A549 (cell line): ENCODE results near the gene DECR2. TPM values are rescaled to one million over a fixed set of nuclear protein-coding genes. Genes with fewer than 3 reads are reported as not detected.

ENCODE experiments used
- ATAC-seq, 2 experiments: fragments of 200-7000 bp in 1 of 2; fragments of >200 bp in 1 of 2; cut with Nextera tagmentation in 1 of 2; cut with Tn5 transposase in 1 of 2; 3 replicates each; pipeline versions ENCODE4 v1.8.0 to v1.9.1; 2018 to 2020; ENCODE audit warnings: mild to moderate bottlenecking in 1 of 2, moderate library complexity in 1 of 2
- CTCF ChIA-PET: fragments of 300-600 bp; sonication (Branson Sonifier 250); formaldehyde crosslinking; extraction: SDS; loops from one replicate; lab custom pipeline; 2021; ENCODE audit warnings: antibody characterized with exemption, inconsistent platforms; lab: Yijun Ruan, JAX
- POLR2A ChIA-PET: fragments of 350-600 bp; formaldehyde crosslinking; extraction: SDS; loops from one replicate; lab custom pipeline; 2021; ENCODE audit warnings: antibody characterized with exemption, inconsistent platforms; lab: Yijun Ruan, JAX
- DNase-seq, 2 experiments: peaks; one replicate each; pipeline versions ENCODE4 v3.0.0 to v3.0.0-alpha.2; 2011 to 2016; ENCODE audit warnings: low read depth in 1 of 2, low spot score in 1 of 2
- FAIRE-seq: peaks from 2 replicates; lab custom pipeline; 2011; peaks lifted over from hg19 to GRCh38; lab: Jason Lieb, UNC
- H3K27ac ChIP-seq, 2 experiments: fragments of >200 bp; sonication (Bioruptor Twin); formaldehyde crosslinking; 3 replicates each; pipeline ENCODE4 v1.5.1; 2016 to 2017
- H3K4me1 ChIP-seq: fragments of >200 bp; sonication (Bioruptor Twin); formaldehyde crosslinking; 3 replicates; pipeline ENCODE4 v1.6.1; 2016
- H3K4me2 ChIP-seq: fragments of >200 bp; sonication (Bioruptor Twin); formaldehyde crosslinking; 3 replicates; pipeline ENCODE4 v1.6.1; 2016
- H3K4me3 ChIP-seq: fragments of >200 bp; sonication (Bioruptor Twin); formaldehyde crosslinking; 3 replicates; pipeline ENCODE4 v1.5.1; 2016
- H3K9me3 ChIP-seq: fragments of >200 bp; sonication (Bioruptor Twin); formaldehyde crosslinking; 3 replicates; pipeline ENCODE4 v1.6.1; 2016
- CTCF ChIP-seq: fragments of >200 bp; sonication (Bioruptor Twin); formaldehyde crosslinking; IDR thresholded peaks from 3 replicates; pipeline ENCODE4 v1.5.1; 2016
- FOSB ChIP-seq: fragments of 250-450 bp; sonication (Bioruptor Pico); IDR thresholded peaks from 2 replicates; pipeline ENCODE4 v1.5.0; 2020; ENCODE audit warnings: mild to moderate bottlenecking, moderate library complexity
- FOSL2 ChIP-seq, 2 experiments: fragments of 450-650 bp in 1 of 2; fragments of >200 bp in 1 of 2; sonication (Bioruptor Twin) in 1 of 2; formaldehyde crosslinking; IDR thresholded peaks; 2 replicates each; pipeline versions ENCODE4 v1.5.0 to v1.6.1; 2016 to 2020; ENCODE audit warnings: mild to moderate bottlenecking in 1 of 2, moderate library complexity in 1 of 2
- HDAC2 ChIP-seq: fragments of 200-600 bp; sonication (generic); IDR thresholded peaks from 2 replicates; pipeline ENCODE4 v1.6.1; 2016
- HES2 ChIP-seq: fragments of >200 bp; sonication (Bioruptor Twin); formaldehyde crosslinking; IDR thresholded peaks from 2 replicates; pipeline ENCODE4 v1.6.1; 2016
- HEYL ChIP-seq: fragments of 250-450 bp; sonication (Bioruptor Pico); IDR thresholded peaks from 2 replicates; pipeline ENCODE4 v1.8.0; 2021; ENCODE audit warnings: mild to moderate bottlenecking, moderate library complexity
- JUNB ChIP-seq: fragments of >200 bp; sonication (Bioruptor Twin); formaldehyde crosslinking; IDR thresholded peaks from 2 replicates; pipeline ENCODE4 v1.6.1; 2016
- KDM1A ChIP-seq: fragments of 200-600 bp; sonication (generic); IDR thresholded peaks from 2 replicates; pipeline ENCODE4 v1.6.1; 2016; ENCODE audit warnings: low read depth, mild to moderate bottlenecking
- KDM5A ChIP-seq: fragments of 200-600 bp; sonication (generic); IDR thresholded peaks from 2 replicates; pipeline ENCODE4 v1.6.1; 2016; ENCODE audit warnings: antibody characterized with exemption, mild to moderate bottlenecking
- NFE2L2 ChIP-seq: fragments of 150-350 bp; conservative IDR thresholded peaks from 2 replicates; pipeline ENCODE4 v1.6.1; 2014; ENCODE audit warnings: low read length
- NR3C1 ChIP-seq: fragments of >200 bp; sonication (Bioruptor Twin); formaldehyde crosslinking; IDR thresholded peaks from 3 replicates; pipeline ENCODE4 v1.6.1; 2017
- PBX3 ChIP-seq: IDR thresholded peaks from 2 replicates; pipeline ENCODE4 v1.6.1; 2012
- REST ChIP-seq: fragments of 200-600 bp; sonication (generic); IDR thresholded peaks from 2 replicates; pipeline ENCODE4 v1.6.1; 2016; ENCODE audit warnings: antibody characterized with exemption, mild to moderate bottlenecking, moderate library complexity
- RFX5 ChIP-seq: fragments of 450-650 bp; IDR thresholded peaks from 2 replicates; pipeline ENCODE4 v1.7.1; 2014; ENCODE audit warnings: antibody characterized with exemption, mild to moderate bottlenecking, moderate library complexity
- RNF2 ChIP-seq: fragments of 200-600 bp; sonication (generic); IDR thresholded peaks from 2 replicates; pipeline ENCODE4 v1.6.1; 2016; ENCODE audit warnings: low read depth, mild to moderate bottlenecking, antibody characterized with exemption, moderate library complexity, borderline replicate concordance
- TFCP2L1 ChIP-seq: fragments of 250-450 bp; sonication (Bioruptor Pico); IDR thresholded peaks from 2 replicates; pipeline ENCODE4 v1.5.0; 2021; ENCODE audit warnings: mild to moderate bottlenecking
- ZC3H11A ChIP-seq: fragments of 450-650 bp; IDR thresholded peaks from 2 replicates; pipeline ENCODE4 v1.6.1; 2014; ENCODE audit warnings: antibody characterized with exemption, mild to moderate bottlenecking
- WGBS: methylation state at CpG from one replicate; pipeline ENCODE4 v1.1.6; 2017; ENCODE audit errors: missing lambda C conversion rate; 5-methylcytosine and 5-hydroxymethylcytosine counted together
- polyA plus RNA-seq, 4 experiments: library from polyadenylated mRNA; depleted of rRNA in 3 of 4; stranded (reverse); fragments of >200 nt; fragmentation: RNase III in 1 of 4; extraction: RNeasy Plus Mini Kit Qiagen cat#74134 plus additional on column Dnase treatment in 1 of 4; gene quantifications; 2 replicates in 3 of 4; 3 replicates in 1 of 4; pipeline ENCODE4 v1.2.3, GENCODE V29; 2011 to 2017

The DECR2 gene
- polyA plus RNA-seq, 2 of the 4 experiments (the other 2 are of a cell fraction) = 15.5 to 34.2 TPM

GRCh38 chr16:369275-369865 lies 32.3 kb upstream of the DECR2 start (continued):
- TF ChIP-seq RFX5 = no peak
- no peak for TF ChIP-seq JUNB
- no peak for TF ChIP-seq FOSB (CRISPR knock-in tag)
- no peak for TF ChIP-seq NR3C1
- no peak for TF ChIP-seq REST

- H3K27ac ChIP-seq = peak overlapping the region; percentile 68 to 89
- DNase-seq (no peak), ATAC-seq (peak; percentile 52 to 67), FAIRE-seq (no peak)
- no peaks in the 10 kb centered on the region for H3K9me3 ChIP-seq
- WGBS = 63% methylated on average over 22 of the region's 44 CpGs
- H3K4me2 ChIP-seq = peak overlapping the region; percentile 72
- TF ChIP-seq NFE2L2 = no peak
- no peak for TF ChIP-seq TFCP2L1
- TF ChIP-seq HEYL (CRISPR knock-in tag) = no peak
- TF ChIP-seq PBX3 = no peak
- TF ChIP-seq FOSB (CRISPR knock-in tag) = no peak
- no peak for TF ChIP-seq RFX5
- no peak for TF ChIP-seq RNF2
- no peak for TF ChIP-seq KDM1A
- TF ChIP-seq CTCF = no peak
- TF ChIP-seq KDM5A = no peak
- no peak for TF ChIP-seq ZC3H11A
- no peak for TF ChIP-seq FOSL2 (IDR thresholded peaks at IDR 0.05)
- TF ChIP-seq FOSL2 (CRISPR knock-in tag; IDR thresholded peaks at IDR 0.05) = no peak
- TF ChIP-seq HDAC2 = no peak
- no peak for TF ChIP-seq HES2
- POLR2A ChIA-PET = interaction anchor here (1.0 to 1.3 kb wide), 2 partner anchors 18 to 31 kb away, joined by 3 to 5 read pairs; partner anchors contain the start of genes AXIN1 and DECR2
- CTCF ChIA-PET = interaction anchor here (1.2 to 3.5 kb wide), 4 partner anchors 8 to 188 kb away, joined by 3 to 16 read pairs (median 5); no protein-coding TSS in a partner anchor
- H3K4me1 ChIP-seq = peaks cover 17% of the 10 kb centered on the region; the same call in 2 of the 3 replicates
- peak overlapping the region; percentile 58 for H3K4me3 ChIP-seq
These were observed 31.7 kb upstream of the DECR2 start for GRCh38 chr16:369866-370436.
